Panc1 (cell line): Measurements from ENCODE around the gene SH3RF2. TPM values are rescaled to one million over a fixed set of nuclear protein-coding genes. Genes with fewer than 3 reads are reported as not detected.

ENCODE experiments used
- ATAC-seq: fragments of 200-7000 bp; cut with Tn5 transposase; 2 replicates; pipeline ENCODE4 v1.9.1; 2020; ENCODE audit warnings: mild to moderate bottlenecking, moderate library complexity
- BruUV-seq: library from RNA; stranded (reverse); fragments of 400-500 nt; replicated peaks from 2 replicates; lab custom pipeline; 2021; lab: Mats Ljungman, UMichigan
- CTCF ChIA-PET: fragments of 300-600 bp; sonication (Branson Sonifier 250); formaldehyde crosslinking; loops from one replicate; lab custom pipeline; 2022; ENCODE audit warnings: antibody characterized with exemption; lab: Charles Lee
- POLR2A ChIA-PET: fragments of 300-600 bp; sonication (Branson Sonifier 250); formaldehyde crosslinking; loops from one replicate; lab custom pipeline; 2022; ENCODE audit warnings: antibody characterized with exemption; lab: Charles Lee
- DNase-seq: peaks from one replicate; pipeline ENCODE4 v3.0.0-alpha.2; 2010; ENCODE audit warnings: low read depth, low spot score
- H3K27ac ChIP-seq: 2 replicates; pipeline ENCODE4 v1.5.1; 2011; ENCODE audit warnings: mild to moderate bottlenecking, low read length, inconsistent platforms
- H3K27me3 ChIP-seq: fragments of 200-500 bp; sonication (Bioruptor generic); 2 replicates; pipeline ENCODE4 v1.6.0; 2014; ENCODE audit warnings: low read length, inconsistent platforms; ENCODE audit not compliant: control insufficient read depth, insufficient read depth
- H3K36me3 ChIP-seq: fragments of 200-500 bp; sonication (Bioruptor generic); 2 replicates; pipeline ENCODE4 v1.5.1; 2014; ENCODE audit warnings: inconsistent platforms, mild to moderate bottlenecking, low read length, moderate library complexity; ENCODE audit not compliant: control insufficient read depth, insufficient read depth
- H3K4me1 ChIP-seq: 2 replicates; pipeline ENCODE4 v1.5.1; 2011; ENCODE audit warnings: inconsistent platforms, mild to moderate bottlenecking, low read length, moderate library complexity; ENCODE audit not compliant: control insufficient read depth, insufficient read depth
- H3K4me3 ChIP-seq, 2 experiments: 2 replicates each; pipeline ENCODE4 v1.5.1; 2011 to 2012; ENCODE audit warnings: low read depth in 2 of 2, low read length in 2 of 2, mild to moderate bottlenecking in 2 of 2, inconsistent platforms in 1 of 2, moderate library complexity in 1 of 2
- H3K9me3 ChIP-seq: fragments of 200-500 bp; sonication (Bioruptor generic); 2 replicates; pipeline ENCODE4 v1.5.1; 2014; ENCODE audit warnings: low read depth, mild to moderate bottlenecking, inconsistent platforms, low read length, moderate library complexity; ENCODE audit not compliant: control insufficient read depth, insufficient read depth
- CTCF ChIP-seq: fragments of 450-650 bp; IDR thresholded peaks from 2 replicates; pipeline ENCODE4 v1.5.1; 2017; ENCODE audit warnings: mild to moderate bottlenecking
- POLR2AphosphoS5 ChIP-seq: IDR thresholded peaks from 2 replicates; pipeline ENCODE4 v1.6.1; 2012; ENCODE audit warnings: mild to moderate bottlenecking, low read depth, low read length, moderate library complexity
- SIN3A ChIP-seq: IDR thresholded peaks from 2 replicates; pipeline ENCODE4 v1.6.1; 2012; ENCODE audit warnings: low read depth, mild to moderate bottlenecking, low read length, moderate library complexity, borderline replicate concordance; ENCODE audit not compliant: insufficient read depth
- TCF7L2 ChIP-seq: IDR thresholded peaks from 2 replicates; pipeline ENCODE4 v1.6.1; 2011; ENCODE audit warnings: mild to moderate bottlenecking, low read depth, low read length, inconsistent platforms
- in situ Hi-C: cut with HindIII; loops from 2 replicates; pipeline ENCODE4 v1.10.0; 2016; ENCODE audit warnings: low sequenced_read_pairs, low pct_unique_long_range_greater_than_20kb
- intact Hi-C: fragments of 100-400 bp; cut with micrococcal nuclease; formaldehyde crosslinking; loops from one replicate; pipeline ENCODE4 v1.10.0; 2022; ENCODE audit not compliant: unreplicated experiment
- total RNA-seq: library from RNA; stranded (reverse); gene quantifications from one replicate; pipeline ENCODE4 v1.2.1, GENCODE V29; 2021; ENCODE audit not compliant: unreplicated experiment
- TF ChIP-seq, protein P1 (sequence below), 2 experiments: IDR thresholded peaks; 2 replicates each; pipeline ENCODE4 v1.6.1; 2011 to 2012; ENCODE audit warnings: low read depth in 2 of 2, control low read depth in 1 of 2, low read length in 1 of 2, mild to moderate bottlenecking in 1 of 2, moderate library complexity in 1 of 2; ENCODE audit not compliant: insufficient read depth in 1 of 2

Gene SH3RF2
- total RNA-seq, 1 experiment from 2014 or later, result 23.1 TPM

- in situ Hi-C loops (no loop called here), intact Hi-C loops (no loop called here)
- no peaks in the 10 kb centered on the region for H3K27me3 ChIP-seq
- ChIA-PET POLR2A (no interaction called here), CTCF (no interaction called here)
- H3K4me3 ChIP-seq, result no peak overlapping the region
- H3K27ac ChIP-seq, result no peak overlapping the region
- H3K36me3 ChIP-seq, result no peaks in the 10 kb centered on the region
- ATAC-seq (no peak), DNase-seq (no peak)
- no peaks in the 10 kb centered on the region for H3K4me1 ChIP-seq
- BruUV-seq, result no TSS peak
- no peaks in the 10 kb centered on the region for H3K9me3 ChIP-seq
- no peak for TF ChIP-seq CTCF
- TF ChIP-seq TCF7L2, result no peak
- TF ChIP-seq, protein P1, sequence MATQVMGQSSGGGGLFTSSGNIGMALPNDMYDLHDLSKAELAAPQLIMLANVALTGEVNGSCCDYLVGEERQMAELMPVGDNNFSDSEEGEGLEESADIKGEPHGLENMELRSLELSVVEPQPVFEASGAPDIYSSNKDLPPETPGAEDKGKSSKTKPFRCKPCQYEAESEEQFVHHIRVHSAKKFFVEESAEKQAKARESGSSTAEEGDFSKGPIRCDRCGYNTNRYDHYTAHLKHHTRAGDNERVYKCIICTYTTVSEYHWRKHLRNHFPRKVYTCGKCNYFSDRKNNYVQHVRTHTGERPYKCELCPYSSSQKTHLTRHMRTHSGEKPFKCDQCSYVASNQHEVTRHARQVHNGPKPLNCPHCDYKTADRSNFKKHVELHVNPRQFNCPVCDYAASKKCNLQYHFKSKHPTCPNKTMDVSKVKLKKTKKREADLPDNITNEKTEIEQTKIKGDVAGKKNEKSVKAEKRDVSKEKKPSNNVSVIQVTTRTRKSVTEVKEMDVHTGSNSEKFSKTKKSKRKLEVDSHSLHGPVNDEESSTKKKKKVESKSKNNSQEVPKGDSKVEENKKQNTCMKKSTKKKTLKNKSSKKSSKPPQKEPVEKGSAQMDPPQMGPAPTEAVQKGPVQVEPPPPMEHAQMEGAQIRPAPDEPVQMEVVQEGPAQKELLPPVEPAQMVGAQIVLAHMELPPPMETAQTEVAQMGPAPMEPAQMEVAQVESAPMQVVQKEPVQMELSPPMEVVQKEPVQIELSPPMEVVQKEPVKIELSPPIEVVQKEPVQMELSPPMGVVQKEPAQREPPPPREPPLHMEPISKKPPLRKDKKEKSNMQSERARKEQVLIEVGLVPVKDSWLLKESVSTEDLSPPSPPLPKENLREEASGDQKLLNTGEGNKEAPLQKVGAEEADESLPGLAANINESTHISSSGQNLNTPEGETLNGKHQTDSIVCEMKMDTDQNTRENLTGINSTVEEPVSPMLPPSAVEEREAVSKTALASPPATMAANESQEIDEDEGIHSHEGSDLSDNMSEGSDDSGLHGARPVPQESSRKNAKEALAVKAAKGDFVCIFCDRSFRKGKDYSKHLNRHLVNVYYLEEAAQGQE (IDR thresholded peaks at IDR 0.05; ENCODE audit: insufficient read depth in 1 of 2, low read depth in 2 of 2, low read length in 1 of 2), result no peak
- no peak for TF ChIP-seq SIN3A
- TF ChIP-seq POLR2AphosphoS5, result no peak
Observed at GRCh38 chr5:146076455-146076854, 140.1 kb downstream of the SH3RF2 start.

- no peak for DNase-seq
- no peaks in the 10 kb centered on the region for H3K27me3 ChIP-seq
- TF ChIP-seq SIN3A (no peak), CTCF (no peak), TCF7L2 (no peak), POLR2AphosphoS5 (no peak)
- TF ChIP-seq, protein P1 (IDR thresholded peaks at IDR 0.05; ENCODE audit: insufficient read depth in 1 of 2, low read depth in 2 of 2, low read length in 1 of 2), result no peak
- H3K4me3 ChIP-seq, result no peak overlapping the region
- in situ Hi-C loops, result no loop called here
- H3K9me3 ChIP-seq, result no peaks in the 10 kb centered on the region
- H3K4me1 ChIP-seq, result no peaks in the 10 kb centered on the region
- CTCF ChIA-PET, result no interaction called here
- intact Hi-C loops, result no loop called here
- ATAC-seq, result no peak
- no peak overlapping the region for H3K27ac ChIP-seq
- BruUV-seq, result no TSS peak
- H3K36me3 ChIP-seq, result no peaks in the 10 kb centered on the region
- POLR2A ChIA-PET, result no interaction called here
Observed at GRCh38 chr5:146078566-146078965, 142.2 kb downstream of the SH3RF2 start.
